Prostate gland (tissue), 2 donors: Measurements from ENCODE around the gene MGME1. TPM values are rescaled to one million over a fixed set of nuclear protein-coding genes. Genes with fewer than 3 reads are reported as not detected.

Experiments used
- DNase-seq: peaks from one replicate; pipeline ENCODE4 v3.0.0-alpha.2; 2019; ENCODE audit warnings: low spot score
- H3K27ac ChIP-seq, 2 donors: fragments of 200-600 bp; sonication (generic); 2 replicates each; pipeline ENCODE4 v1.5.1; 2017 to 2019
- H3K27me3 ChIP-seq: fragments of 200-600 bp; sonication (generic); replicated peaks from 2 replicates; pipeline ENCODE4 v1.5.1; 2019; ENCODE audit not compliant: insufficient read depth
- H3K36me3 ChIP-seq, 2 donors: fragments of 200-600 bp; sonication (generic); 1 replicate in 1 of 2; 2 replicates in 1 of 2; pipeline versions ENCODE4 v1.5.1 to v1.8.1; 2017 to 2019
- H3K4me1 ChIP-seq: fragments of 200-600 bp; sonication (generic); replicated peaks from 2 replicates; pipeline ENCODE4 v1.5.1; 2019
- H3K4me3 ChIP-seq, 2 donors: fragments of 200-600 bp; sonication (generic); 2 replicates each; pipeline ENCODE4 v1.5.1; 2017 to 2019
- H3K9me3 ChIP-seq: fragments of 200-600 bp; sonication (generic); 2 replicates; pipeline ENCODE4 v1.5.1; 2017
- POLR2A ChIP-seq: fragments of 450-650 bp; IDR thresholded peaks from one replicate; pipeline ENCODE4 v1.6.1; 2016; ENCODE audit warnings: antibody characterized with exemption, mild to moderate bottlenecking
- POLR2AphosphoS5 ChIP-seq: sonication (generic); formaldehyde crosslinking; IDR thresholded peaks from one replicate; pipeline ENCODE4 v1.6.1; 2017; ENCODE audit warnings: antibody characterized with exemption
- WGBS: methylation state at CpG from one replicate; pipeline ENCODE4 v1.1.5; 2018; 5-methylcytosine and 5-hydroxymethylcytosine counted together
- intact Hi-C: fragments of 100-400 bp; cut with DNase I; formaldehyde crosslinking; loops from one replicate; pipeline ENCODE4 v1.14.2; 2022
- total RNA-seq, 2 donors: library from RNA; depleted of rRNA; stranded (reverse); fragments of >200 nt; gene quantifications; one replicate each; pipeline ENCODE4 v1.1.0, GENCODE V29; 2016
- TF ChIP-seq, protein P1 (sequence below), 4 experiments: fragments of 200-600 bp in 2 of 4; fragments of 450-650 bp in 2 of 4; sonication (generic) in 2 of 4; IDR thresholded peaks; 1 replicate in 3 of 4; 2 replicates in 1 of 4; pipeline ENCODE4 v1.5.1; 2016 to 2019; ENCODE audit warnings: antibody characterized with exemption in 4 of 4, mild to moderate bottlenecking in 2 of 4, moderate library complexity in 2 of 4

MGME1 gene
- total RNA-seq, 2 donors from 2014 or later, result 11.1 to 15.5 TPM

DNA sequence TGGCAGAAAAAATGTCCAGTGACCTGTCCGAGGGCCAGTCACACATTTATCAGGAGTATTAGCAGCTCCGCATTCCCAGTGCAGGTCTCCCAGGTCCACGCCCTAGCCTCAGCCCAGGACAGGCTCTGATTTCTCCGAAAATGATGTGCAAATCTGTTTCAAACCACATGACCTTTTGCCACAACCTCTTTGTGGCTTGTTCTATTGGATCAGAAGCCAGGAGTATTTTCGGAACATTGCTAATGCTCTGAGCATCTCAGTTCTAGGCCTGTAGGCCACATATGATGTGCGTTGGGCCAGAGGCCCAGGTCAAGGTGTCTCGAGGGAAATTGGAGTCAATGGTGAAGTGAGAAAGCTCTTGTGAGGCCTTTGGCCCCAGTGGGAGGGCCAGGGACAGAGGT, 40.6 kb upstream of the MGME1 start:
- no peak for DNase-seq
- intact Hi-C loops, result no loop called here
- 86% methylated on average over 7 of the region's 7 CpGs for WGBS
- H3K27me3 ChIP-seq, result no peaks in the 10 kb centered on the region
- H3K9me3 ChIP-seq, result no peaks in the 10 kb centered on the region
- H3K4me3 ChIP-seq, result no peak overlapping the region
- H3K36me3 ChIP-seq, result no peaks in the 10 kb centered on the region
- peaks cover 8% of the 10 kb centered on the region for H3K4me1 ChIP-seq
- peak overlapping the region; percentile 18 to 23 for H3K27ac ChIP-seq
- no peak for TF ChIP-seq POLR2A
- TF ChIP-seq, protein P1, sequence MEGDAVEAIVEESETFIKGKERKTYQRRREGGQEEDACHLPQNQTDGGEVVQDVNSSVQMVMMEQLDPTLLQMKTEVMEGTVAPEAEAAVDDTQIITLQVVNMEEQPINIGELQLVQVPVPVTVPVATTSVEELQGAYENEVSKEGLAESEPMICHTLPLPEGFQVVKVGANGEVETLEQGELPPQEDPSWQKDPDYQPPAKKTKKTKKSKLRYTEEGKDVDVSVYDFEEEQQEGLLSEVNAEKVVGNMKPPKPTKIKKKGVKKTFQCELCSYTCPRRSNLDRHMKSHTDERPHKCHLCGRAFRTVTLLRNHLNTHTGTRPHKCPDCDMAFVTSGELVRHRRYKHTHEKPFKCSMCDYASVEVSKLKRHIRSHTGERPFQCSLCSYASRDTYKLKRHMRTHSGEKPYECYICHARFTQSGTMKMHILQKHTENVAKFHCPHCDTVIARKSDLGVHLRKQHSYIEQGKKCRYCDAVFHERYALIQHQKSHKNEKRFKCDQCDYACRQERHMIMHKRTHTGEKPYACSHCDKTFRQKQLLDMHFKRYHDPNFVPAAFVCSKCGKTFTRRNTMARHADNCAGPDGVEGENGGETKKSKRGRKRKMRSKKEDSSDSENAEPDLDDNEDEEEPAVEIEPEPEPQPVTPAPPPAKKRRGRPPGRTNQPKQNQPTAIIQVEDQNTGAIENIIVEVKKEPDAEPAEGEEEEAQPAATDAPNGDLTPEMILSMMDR (IDR thresholded peaks at IDR 0.05), result no peak
- TF ChIP-seq POLR2AphosphoS5, result no peak

DNA sequence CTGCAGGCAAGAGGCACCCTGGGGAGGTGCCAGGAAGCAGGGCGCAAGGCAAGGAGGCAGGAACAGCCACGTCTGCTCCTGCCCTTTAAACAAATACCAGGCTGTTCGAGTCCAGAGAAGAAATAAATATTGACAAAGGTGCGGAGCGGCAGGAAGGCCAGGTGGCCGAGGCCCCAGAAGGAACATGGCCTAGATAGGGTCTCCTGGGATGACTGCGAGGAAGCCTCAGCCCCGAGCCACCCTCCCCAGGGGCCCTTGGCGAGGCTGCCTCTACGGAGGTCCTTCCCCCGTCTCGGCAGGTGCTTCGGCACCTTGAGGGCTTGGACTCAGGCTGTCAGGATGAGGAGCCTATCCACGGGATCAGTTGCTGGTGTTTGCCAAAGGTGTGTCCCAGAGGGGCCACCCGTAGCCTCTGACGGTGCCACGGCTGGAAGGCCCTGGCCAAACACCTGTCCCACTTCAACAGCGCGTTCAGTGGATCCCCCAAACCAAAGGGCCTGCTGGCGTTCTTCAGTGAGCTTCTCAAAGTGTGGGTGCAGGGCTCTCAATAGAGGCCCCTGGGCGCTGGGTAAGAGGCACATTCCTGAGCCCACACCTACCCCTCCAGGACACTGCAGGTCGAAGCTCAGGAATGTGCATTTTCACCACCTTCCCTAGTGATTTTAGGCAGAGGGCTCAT, 40.0 kb upstream of the MGME1 start:
- Histone ChIP-seq H3K36me3 (no peaks in the 10 kb centered on the region), H3K27ac (peak overlapping the region; percentile 18 to 23), H3K27me3 (no peaks in the 10 kb centered on the region), H3K4me1 (peaks cover 8% of the 10 kb centered on the region), H3K9me3 (no peaks in the 10 kb centered on the region), H3K4me3 (no peak overlapping the region)
- intact Hi-C loops, result no loop called here
- peak; percentile 47 for DNase-seq
- TF ChIP-seq POLR2AphosphoS5, result peak; percentile 68
- TF ChIP-seq, protein P1 (IDR thresholded peaks at IDR 0.05), result no peak
- 61% methylated on average over 21 of the region's 22 CpGs for WGBS

DNA sequence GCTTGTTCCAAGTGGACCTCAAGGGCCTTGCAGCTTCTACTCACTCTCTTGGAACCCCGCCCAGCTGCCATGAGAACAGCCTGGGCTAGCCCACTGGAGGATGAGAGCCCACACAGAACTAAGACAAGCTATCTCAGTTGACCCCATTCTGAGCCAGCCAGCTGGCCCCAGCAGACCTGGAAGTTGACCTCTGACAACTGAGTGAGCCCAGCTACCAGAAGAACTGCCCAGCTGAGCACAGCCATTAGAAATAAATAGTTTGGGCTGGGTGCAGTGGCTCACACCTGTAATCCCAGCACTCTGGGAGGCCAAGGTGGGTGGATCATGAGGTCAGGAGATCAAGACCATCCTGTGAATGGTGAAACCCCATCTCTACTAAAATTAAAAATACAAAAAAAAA, 37.3 kb upstream of the MGME1 start:
- no peak for TF ChIP-seq POLR2AphosphoS5
- TF ChIP-seq, protein P1 (IDR thresholded peaks at IDR 0.05), result no peak
- TF ChIP-seq POLR2A, result no peak
- Histone ChIP-seq H3K27me3 (no peaks in the 10 kb centered on the region), H3K4me3 (no peak overlapping the region), H3K36me3 (no peaks in the 10 kb centered on the region), H3K9me3 (no peaks in the 10 kb centered on the region), H3K27ac (no peak overlapping the region), H3K4me1 (peaks cover 8% of the 10 kb centered on the region)
- intact Hi-C loops, result no loop called here
- 100% methylated on average over 1 of the region's 1 CpG for WGBS
- DNase-seq, result no peak

DNA sequence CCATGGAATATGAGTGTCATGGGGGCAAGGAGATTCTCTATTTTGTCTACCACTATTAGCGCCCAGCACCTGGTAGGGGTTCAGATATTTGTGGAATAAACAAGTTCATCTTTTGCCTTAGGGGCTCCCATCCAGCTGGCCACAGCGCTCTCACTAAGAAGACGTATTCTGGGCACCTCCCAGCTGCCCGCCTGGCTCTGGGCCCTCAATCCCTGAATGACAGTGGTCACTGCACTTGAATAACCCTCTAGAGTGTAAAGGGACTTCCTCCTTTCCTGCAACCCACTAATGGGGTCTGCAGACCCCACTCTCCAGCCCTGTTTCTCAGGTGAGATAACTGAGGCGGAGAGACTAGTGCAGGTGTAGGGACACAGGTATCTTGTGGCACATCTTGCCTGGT, 36.4 kb upstream of the MGME1 start:
- TF ChIP-seq, protein P1 (IDR thresholded peaks at IDR 0.05), result no peak
- no peak for TF ChIP-seq POLR2A
- TF ChIP-seq POLR2AphosphoS5, result no peak
- H3K4me1 ChIP-seq, result peaks cover 8% of the 10 kb centered on the region
- intact Hi-C loops, result no loop called here
- H3K9me3 ChIP-seq, result no peaks in the 10 kb centered on the region
- H3K36me3 ChIP-seq, result no peaks in the 10 kb centered on the region
- H3K27ac ChIP-seq, result no peak overlapping the region
- no peaks in the 10 kb centered on the region for H3K27me3 ChIP-seq
- DNase-seq, result no peak
- no peak overlapping the region for H3K4me3 ChIP-seq
- WGBS, result 94% methylated on average over 5 of the region's 5 CpGs

DNA sequence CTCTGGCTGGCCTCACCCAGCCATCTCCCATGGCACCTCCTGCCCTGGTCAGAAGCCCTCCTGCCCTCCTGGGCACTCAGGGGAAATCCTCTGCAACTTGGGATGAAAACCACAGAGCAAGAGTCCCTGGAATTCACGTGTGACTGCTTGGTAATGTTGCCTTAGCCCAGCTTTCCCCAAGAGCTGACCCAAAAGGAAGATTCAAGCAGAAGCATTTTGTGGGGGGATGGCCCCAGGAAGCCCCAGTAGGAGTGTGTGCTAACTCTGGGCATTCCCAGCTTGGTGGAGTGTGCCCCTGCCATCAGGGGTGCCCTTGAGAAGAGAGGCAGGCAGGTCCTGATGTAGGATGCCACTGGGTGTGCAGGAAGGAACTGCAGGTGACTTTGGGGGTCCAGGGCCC, 35.7 kb upstream of the MGME1 start:
- TF ChIP-seq POLR2A, result no peak
- no peak for TF ChIP-seq POLR2AphosphoS5
- TF ChIP-seq, protein P1 (IDR thresholded peaks at IDR 0.05), result no peak
- peaks cover 8% of the 10 kb centered on the region for H3K4me1 ChIP-seq

More for the DNA sequence above, 35.7 kb upstream of the MGME1 start:
- WGBS, result 77% methylated on average over 1 of the region's 1 CpG
- no peak overlapping the region for H3K4me3 ChIP-seq
- H3K9me3 ChIP-seq, result no peaks in the 10 kb centered on the region
- no peaks in the 10 kb centered on the region for H3K36me3 ChIP-seq
- H3K27ac ChIP-seq, result no peak overlapping the region
- DNase-seq, result no peak
- no peaks in the 10 kb centered on the region for H3K27me3 ChIP-seq
- intact Hi-C loops, result no loop called here
